Measurements from ENCODE around the gene CCDC110. TPM values are rescaled to one million over a fixed set of nuclear protein-coding genes. Genes with fewer than 3 reads are reported as not detected.

CCDC110 gene
- polyA plus RNA-seq, 2 of the 4 experiments (the other 2 are of a cell fraction), result 0.06 TPM; not detected in 1

- ChIA-PET POLR2A (no interaction called here), CTCF (no interaction called here)
- FAIRE-seq, result no peak
- Histone ChIP-seq H3K4me2 (no peak overlapping the region), H3K4me1 (no peaks in the 10 kb centered on the region), H3K4me3 (no peak overlapping the region), H3K9me3 (no peaks in the 10 kb centered on the region; the same call in 2 of the 3 replicates), H3K27ac (no peak overlapping the region)
- WGBS (ENCODE audit: missing lambda C conversion rate), result 0% methylated on average over 2 of the region's 2 CpGs
- ATAC-seq, result no peak
- no peak for DNase-seq (ENCODE audit: low read depth in 1 of 2, low spot score in 1 of 2)
- TF ChIP-seq CHD2 (IDR thresholded peaks at IDR 0.05; ENCODE audit: low read length, partially characterized antibody) (no peak), FOXS1 (CRISPR knock-in tag; IDR thresholded peaks at IDR 0.05) (no peak), E2F6 (IDR thresholded peaks at IDR 0.05; ENCODE audit: borderline replicate concordance, low read depth) (no peak), ZC3H11A (IDR thresholded peaks at IDR 0.05) (no peak), TP53 (CRISPR knock-in tag; IDR thresholded peaks at IDR 0.05) (no peak), KDM1A (IDR thresholded peaks at IDR 0.05; ENCODE audit: low read depth) (no peak), HOXA7 (CRISPR knock-in tag; IDR thresholded peaks at IDR 0.05) (no peak), GATA3 (IDR thresholded peaks at IDR 0.05; ENCODE audit: borderline replicate concordance) (no peak), ATOH8 (CRISPR knock-in tag; IDR thresholded peaks at IDR 0.05; ENCODE audit: low read depth) (no peak), MAFK (IDR thresholded peaks at IDR 0.05; ENCODE audit: partially characterized antibody) (no peak), RARB (CRISPR knock-in tag; IDR thresholded peaks at IDR 0.05) (no peak), NR3C1 (IDR thresholded peaks at IDR 0.05) (no peak), PHF8 (IDR thresholded peaks at IDR 0.05; ENCODE audit: borderline replicate concordance, low read depth) (no peak), MAZ (IDR thresholded peaks at IDR 0.05; ENCODE audit: borderline replicate concordance, low read depth, low read length) (no peak), JUNB (IDR thresholded peaks at IDR 0.05) (no peak), HEYL (CRISPR knock-in tag; IDR thresholded peaks at IDR 0.05) (no peak)
Observed at GRCh38 chr4:185488650-185489049, 17.1 kb upstream of the CCDC110 start.

- WGBS (ENCODE audit: missing lambda C conversion rate), result 75% methylated on average over 2 of the region's 2 CpGs
- Histone ChIP-seq H3K27ac (no peak overlapping the region), H3K9me3 (no peaks in the 10 kb centered on the region), H3K4me2 (no peak overlapping the region), H3K4me1 (no peaks in the 10 kb centered on the region), H3K4me3 (no peak overlapping the region)
- ChIA-PET CTCF (interaction anchor here (1.0 kb wide), 1 partner anchor 9 kb away, joined by 3 read pairs; no protein-coding TSS in a partner anchor), POLR2A (no interaction called here)
- ATAC-seq (no peak), DNase-seq (ENCODE audit: low read depth in 1 of 2, low spot score in 1 of 2) (no peak), FAIRE-seq (no peak)
- TF ChIP-seq CBX2 (IDR thresholded peaks at IDR 0.05; ENCODE audit: borderline replicate concordance, low read depth), result no peak
- no peak for TF ChIP-seq JUN (IDR thresholded peaks at IDR 0.05)
- no peak for TF ChIP-seq HEYL (CRISPR knock-in tag; IDR thresholded peaks at IDR 0.05)
- TF ChIP-seq RFX5 (IDR thresholded peaks at IDR 0.05), result no peak
- no peak for TF ChIP-seq SMC3 (IDR thresholded peaks at IDR 0.05)
- TF ChIP-seq HDAC2 (IDR thresholded peaks at IDR 0.05), result no peak
- no peak for TF ChIP-seq JUNB (IDR thresholded peaks at IDR 0.05)
- no peak for TF ChIP-seq EHMT2 (IDR thresholded peaks at IDR 0.05; ENCODE audit: low read depth)
- no peak for TF ChIP-seq SREBF2 (IDR thresholded peaks at IDR 0.05)
- TF ChIP-seq USF2 (IDR thresholded peaks at IDR 0.05), result no peak
- no peak for TF ChIP-seq CBX8 (IDR thresholded peaks at IDR 0.05)
- TF ChIP-seq ELK1 (IDR thresholded peaks at IDR 0.05; ENCODE audit: low read depth, low read length), result no peak
- no peak for TF ChIP-seq MYC (IDR thresholded peaks at IDR 0.05; ENCODE audit: borderline replicate concordance, low read length)
- TF ChIP-seq MAX (IDR thresholded peaks at IDR 0.05), result no peak
- TF ChIP-seq CHD4 (IDR thresholded peaks at IDR 0.05; ENCODE audit: borderline replicate concordance), result no peak
Observed at GRCh38 chr4:185481401-185481800, 9.9 kb upstream of the CCDC110 start.
